HepG2 (cell line): ENCODE data around the gene KCTD21. TPM values are rescaled to one million over a fixed set of nuclear protein-coding genes. Genes with fewer than 3 reads are reported as not detected.

ENCODE experiments used
- ATAC-seq: fragments of 200-7000 bp; cut with Tn5 transposase; 3 replicates; pipeline ENCODE4 v1.9.1; 2020; ENCODE audit warnings: mild to moderate bottlenecking, moderate library complexity
- BruUV-seq: library from RNA; stranded (reverse); fragments of 400-500 nt; replicated peaks from 2 replicates; lab custom pipeline; 2021; lab: Mats Ljungman, UMichigan
- CTCF ChIA-PET: fragments of 300-600 bp; formaldehyde crosslinking; extraction: SDS; loops from one replicate; lab custom pipeline; 2021; ENCODE audit warnings: low total read pairs, inconsistent platforms, low intra/inter-chr PET ratio; lab: Yijun Ruan, JAX
- POLR2A ChIA-PET: fragments of 350-600 bp; sonication (Branson Sonifier 250); formaldehyde crosslinking; loops from one replicate; lab custom pipeline; 2020; ENCODE audit warnings: antibody characterized with exemption, inconsistent platforms; lab: Yijun Ruan, JAX
- DNase-seq: peaks from one replicate; pipeline ENCODE4 v3.0.0-alpha.2; 2015; ENCODE audit warnings: low spot score
- FAIRE-seq: peaks from 3 replicates; lab custom pipeline; 2011; peaks lifted over from hg19 to GRCh38; lab: Jason Lieb, UNC
- H2AFZ ChIP-seq: one replicate; pipeline ENCODE4 v1.6.1; 2011; ENCODE audit warnings: low read length, inconsistent platforms
- H3K27ac ChIP-seq: fragments of 300-600 bp; 3 replicates; pipeline ENCODE4 v1.8.0; 2011; ENCODE audit warnings: mixed run types, mild to moderate bottlenecking, mixed read lengths, low read length, inconsistent platforms; ENCODE audit not compliant: insufficient read depth; ENCODE audit errors: extremely low read length
- H3K27me3 ChIP-seq, 2 experiments: fragments of 200-600 bp in 1 of 2; 2 replicates in 1 of 2; 3 replicates in 1 of 2; pipeline versions ENCODE4 v1.6.0 to v1.8.0; 2011; ENCODE audit warnings: low read length in 2 of 2, mild to moderate bottlenecking in 2 of 2, moderate library complexity in 2 of 2, inconsistent platforms in 1 of 2; ENCODE audit not compliant: insufficient read depth in 2 of 2, control insufficient read depth in 1 of 2
- H3K36me3 ChIP-seq, 2 experiments: fragments of 200-600 bp in 1 of 2; replicated peaks in 1 of 2; 2 replicates in 1 of 2; 3 replicates in 1 of 2; pipeline versions ENCODE4 v1.5.1 to v1.8.0; 2011; ENCODE audit warnings: low read length in 2 of 2, inconsistent platforms in 1 of 2; ENCODE audit not compliant: insufficient read depth in 2 of 2, control insufficient read depth in 1 of 2
- H3K4me1 ChIP-seq: 2 replicates; pipeline ENCODE4 v1.5.1; 2012; ENCODE audit warnings: low read length, inconsistent platforms; ENCODE audit not compliant: insufficient read depth
- H3K4me2 ChIP-seq: 2 replicates; pipeline ENCODE4 v1.6.0; 2011; ENCODE audit warnings: low read depth, low read length, inconsistent platforms
- H3K4me3 ChIP-seq, 3 experiments: fragments of 200-600 bp in 1 of 3; sonication (generic), shearing (Covaris generic) in 1 of 3; replicated peaks in 1 of 3; 2 replicates each; pipeline ENCODE4 v1.5.1; 2011 to 2016; ENCODE audit warnings: low read length in 3 of 3, inconsistent platforms in 2 of 3, low read depth in 2 of 3, mild to moderate bottlenecking in 2 of 3, control low read depth in 1 of 3, mixed read lengths in 1 of 3; ENCODE audit not compliant: insufficient read depth in 1 of 3
- H3K79me2 ChIP-seq: one replicate; pipeline ENCODE4 v1.6.1; 2011; ENCODE audit warnings: low read length, inconsistent platforms; ENCODE audit not compliant: insufficient read depth
- H3K9ac ChIP-seq: 2 replicates; pipeline ENCODE4 v1.6.0; 2011; ENCODE audit warnings: mild to moderate bottlenecking, low read depth, low read length, inconsistent platforms; ENCODE audit not compliant: insufficient read depth
- H3K9me3 ChIP-seq: 2 replicates; pipeline ENCODE4 v1.5.1; 2012; ENCODE audit warnings: mild to moderate bottlenecking, low read length
- H4K20me1 ChIP-seq: 2 replicates; pipeline ENCODE4 v1.6.0; 2011; ENCODE audit warnings: inconsistent platforms, mild to moderate bottlenecking, low read length, moderate library complexity; ENCODE audit not compliant: insufficient read depth
- FOSL2 ChIP-seq: sonication (generic); formaldehyde crosslinking; IDR thresholded peaks from 2 replicates; pipeline ENCODE4 v1.4.0; 2020; ENCODE audit warnings: missing genetic modification reagents
- FOXA3 ChIP-seq: IDR thresholded peaks from 2 replicates; pipeline ENCODE4 v1.6.1; 2016; ENCODE audit warnings: missing genetic modification reagents, missing compliant biosample characterization
- MAFK ChIP-seq, 2 experiments: IDR thresholded peaks in 1 of 2; conservative IDR thresholded peaks in 1 of 2; 2 replicates each; pipeline ENCODE4 v1.6.1; 2011; ENCODE audit warnings: improper control_type of control experiment in 2 of 2, low read length in 2 of 2
- MXI1 ChIP-seq: IDR thresholded peaks from 3 replicates; pipeline ENCODE4 v1.6.1; 2012; ENCODE audit warnings: low read depth, low read length, inconsistent platforms, borderline replicate concordance
- NFYB ChIP-seq: sonication (generic); formaldehyde crosslinking; IDR thresholded peaks from 2 replicates; pipeline ENCODE4 v1.4.0; 2020; ENCODE audit warnings: missing genetic modification reagents
- RFX1 ChIP-seq: fragments of 450-650 bp; IDR thresholded peaks from 2 replicates; pipeline ENCODE4 v1.6.1; 2017
- SALL1 ChIP-seq: sonication (generic); formaldehyde crosslinking; IDR thresholded peaks from 2 replicates; pipeline ENCODE4 v1.8.0; 2022; ENCODE audit warnings: mild to moderate bottlenecking, missing genetic modification reagents
- TEAD3 ChIP-seq: optimal IDR thresholded peaks from 2 replicates; pipeline ENCODE3; 2016; ENCODE audit warnings: borderline replicate concordance
- ZNF260 ChIP-seq: sonication (generic); formaldehyde crosslinking; IDR thresholded peaks from 2 replicates; pipeline ENCODE4 v1.4.0; 2020; ENCODE audit warnings: missing genetic modification reagents, low read depth, mild to moderate bottlenecking, borderline replicate concordance
- ZNF546 ChIP-seq: sonication (generic); formaldehyde crosslinking; conservative IDR thresholded peaks from 2 replicates; pipeline ENCODE4 v1.8.1; 2023; ENCODE audit warnings: mild to moderate bottlenecking, missing genetic modification reagents
- ZNF678 ChIP-seq: sonication (generic); formaldehyde crosslinking; IDR thresholded peaks from 2 replicates; pipeline ENCODE4 v1.4.0; 2020; ENCODE audit warnings: mild to moderate bottlenecking, missing genetic modification reagents
- WGBS: methylation state at CpG from one replicate; pipeline ENCODE4 v1.1.6; 2017; ENCODE audit warnings: low lambda C conversion rate; 5-methylcytosine and 5-hydroxymethylcytosine counted together
- in situ Hi-C: cut with HindIII; loops from 2 replicates; pipeline ENCODE4 v1.10.0; 2017; ENCODE audit warnings: low pct_unique_long_range_greater_than_20kb; ENCODE audit not compliant: extremely low pct_ligation_motif_present
- intact Hi-C: fragments of 100-400 bp; cut with micrococcal nuclease; formaldehyde crosslinking; loops from one replicate; pipeline ENCODE4 v1.10.0; 2022; ENCODE audit not compliant: unreplicated experiment
- polyA plus RNA-seq, 8 experiments: library from polyadenylated mRNA; depleted of rRNA in 3 of 8; stranded (reverse) in 7 of 8; unstranded in 1 of 8; fragments of >200 nt; fragmentation: Illumina TruSeq in 4 of 8; extraction: Trizol in 4 of 8; gene quantifications; 2 replicates each; pipeline versions ENCODE4 v1.2.1 to v1.2.3, GENCODE V29; 2011 to 2016; ENCODE audit warnings: low read depth in 4 of 8, missing spikeins in 1 of 8, mixed read lengths in 1 of 8; ENCODE audit not compliant: insufficient read depth in 1 of 8
- total RNA-seq, 5 experiments: library from RNA; depleted of rRNA; stranded (reverse); fragments of >200 nt; fragmentation: Illumina TruSeq; extraction: Trizol; gene quantifications; 2 replicates each; pipeline ENCODE4 v1.2.3, GENCODE V29; 2016; ENCODE audit warnings: low read depth in 1 of 5
- TF ChIP-seq, protein P1 (sequence below): sonication (generic); IDR thresholded peaks from 2 replicates; pipeline ENCODE4 v1.6.1; 2016; ENCODE audit warnings: low read depth, borderline replicate concordance
- TF ChIP-seq, protein P2 (sequence below): sonication (generic); formaldehyde crosslinking; IDR thresholded peaks from 2 replicates; pipeline ENCODE4 v1.4.0; 2020; ENCODE audit warnings: missing genetic modification reagents, low read depth, mild to moderate bottlenecking, borderline replicate concordance
- TF ChIP-seq, protein P3 (sequence below): IDR thresholded peaks from 2 replicates; pipeline ENCODE4 v1.6.1; 2018; ENCODE audit warnings: missing genetic modification reagents, mild to moderate bottlenecking, missing compliant biosample characterization

Gene KCTD21
- total and polyA plus RNA-seq, 2 of the 13 experiments (the other 11 are each of a cell fraction or from before 2014, with no cell fraction given) = 3.1 to 13.5 TPM

DNA sequence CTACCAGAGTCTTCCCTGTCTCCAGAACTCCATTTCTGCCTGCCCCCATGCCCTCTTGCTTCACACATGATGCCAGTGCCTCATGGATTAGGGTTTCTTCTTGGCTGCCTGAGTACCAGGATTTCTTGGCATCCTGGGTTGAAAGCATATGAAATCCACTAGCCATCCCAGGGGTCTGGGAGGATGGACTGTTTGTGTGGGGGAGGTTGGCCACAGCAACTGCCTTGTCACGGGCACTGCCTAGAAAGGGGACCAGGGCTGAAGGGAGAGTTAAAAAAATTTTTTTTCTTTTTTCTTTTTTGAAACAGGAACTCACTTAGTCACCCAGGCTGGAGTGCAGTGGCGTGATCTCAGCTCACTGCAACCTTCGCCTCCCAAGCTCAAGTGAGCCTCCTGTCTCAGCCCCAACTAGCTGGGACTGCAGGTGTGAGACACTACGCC, 4.5 kb upstream of the KCTD21 start:
- TF ChIP-seq MAFK (conservative IDR thresholded peaks at IDR 0.05 in 1 of 2, IDR thresholded peaks at IDR 0.05 in 1 of 2; ENCODE audit: low read length in 2 of 2) = no peak
- DNase-seq (no peak), ATAC-seq (no peak), FAIRE-seq (no peak)
- WGBS = 99% methylated on average over 4 of the region's 4 CpGs
- peaks cover 4 to 5% of the 10 kb centered on the region in 2 experiments; a peak in 2 of 5 replicates for H3K36me3 ChIP-seq
- no peak overlapping the region for H2AFZ ChIP-seq
- no peak overlapping the region for H3K9ac ChIP-seq
- H4K20me1 ChIP-seq = no peaks in the 10 kb centered on the region
- no peak overlapping the region for H3K4me3 ChIP-seq
- peaks cover 64% of the 10 kb centered on the region for H3K4me1 ChIP-seq
- no peaks in the 10 kb centered on the region; a peak in 1 of 5 replicates for H3K27me3 ChIP-seq
- H3K9me3 ChIP-seq = no peaks in the 10 kb centered on the region
- peaks cover 3% of the 10 kb centered on the region for H3K79me2 ChIP-seq
- CTCF ChIA-PET = no interaction called here
- no TSS peak for BruUV-seq
- H3K4me2 ChIP-seq = no peak overlapping the region
- intact Hi-C loops (no loop called here), in situ Hi-C loops (no loop called here)
- peak overlapping the region; percentile 36 for H3K27ac ChIP-seq
- POLR2A ChIA-PET = interaction anchor here (1.5 to 1.7 kb wide), 3 partner anchors 9 to 382 kb away, joined by 3 to 9 read pairs (median 5); partner anchors contain the start of genes INTS4 and NARS2

GRCh38 chr11:78192223-78192719, 3.8 kb upstream of the KCTD21 start:
- Histone ChIP-seq H3K4me3 (no peak overlapping the region; a peak in 1 of 6 replicates), H3K27me3 (no peaks in the 10 kb centered on the region; a peak in 1 of 5 replicates), H3K27ac (peak overlapping the region; percentile 36), H3K4me2 (peak overlapping the region; percentile 14; the same call in 1 of the 2 replicates), H3K4me1 (peaks cover 69% of the 10 kb centered on the region), H3K9ac (0 out of 2 replicates have a peak overlapping the region, but pooled peaks have one; percentile 19), H3K9me3 (no peaks in the 10 kb centered on the region), H2AFZ (no peak overlapping the region), H4K20me1 (no peaks in the 10 kb centered on the region), H3K79me2 (peaks cover 7% of the 10 kb centered on the region), H3K36me3 (no peaks in the 10 kb centered on the region)
- ChIA-PET CTCF (no interaction called here), POLR2A (interaction anchor here (1.5 to 1.7 kb wide), 3 partner anchors 10 to 382 kb away, joined by 3 to 9 read pairs (median 5); partner anchors contain the start of genes INTS4 and NARS2)
- 11% methylated on average over 4 of the region's 6 CpGs for WGBS
- no TSS peak for BruUV-seq
- DNase-seq (no peak), ATAC-seq (peak; percentile 8; the same call in 1 of the 3 replicates), FAIRE-seq (no peak)
- intact Hi-C loops = no loop called here
- in situ Hi-C loops = no loop called here
- TF ChIP-seq, protein P1, sequence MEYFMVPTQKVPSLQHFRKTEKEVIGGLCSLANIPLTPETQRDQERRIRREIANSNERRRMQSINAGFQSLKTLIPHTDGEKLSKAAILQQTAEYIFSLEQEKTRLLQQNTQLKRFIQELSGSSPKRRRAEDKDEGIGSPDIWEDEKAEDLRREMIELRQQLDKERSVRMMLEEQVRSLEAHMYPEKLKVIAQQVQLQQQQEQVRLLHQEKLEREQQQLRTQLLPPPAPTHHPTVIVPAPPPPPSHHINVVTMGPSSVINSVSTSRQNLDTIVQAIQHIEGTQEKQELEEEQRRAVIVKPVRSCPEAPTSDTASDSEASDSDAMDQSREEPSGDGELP = peak; percentile 24; the same call in 1 of the 2 replicates
- TF ChIP-seq ZNF678 (CRISPR knock-in tag) = no peak
- TF ChIP-seq, protein P2, sequence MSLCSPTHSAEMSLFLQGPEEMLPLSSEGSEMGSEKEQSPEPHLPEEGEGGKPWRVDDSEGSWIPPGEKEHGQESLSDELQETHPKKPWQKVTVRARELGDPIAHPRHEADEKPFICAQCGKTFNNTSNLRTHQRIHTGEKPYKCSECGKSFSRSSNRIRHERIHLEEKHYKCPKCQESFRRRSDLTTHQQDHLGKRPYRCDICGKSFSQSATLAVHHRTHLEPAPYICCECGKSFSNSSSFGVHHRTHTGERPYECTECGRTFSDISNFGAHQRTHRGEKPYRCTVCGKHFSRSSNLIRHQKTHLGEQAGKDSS (CRISPR knock-in tag) = no peak
- TF ChIP-seq FOXA3 (CRISPR knock-in tag) = no peak
- TF ChIP-seq TEAD3 (CRISPR knock-in tag) = peak; percentile 6
- TF ChIP-seq MXI1 = peak; percentile 12; the same call in 1 of the 3 replicates
- TF ChIP-seq FOSL2 = no peak
- no peak for TF ChIP-seq ZNF546 (CRISPR knock-in tag)
- peak; percentile 24; the same call in 1 of the 2 replicates for TF ChIP-seq RFX1
- no peak for TF ChIP-seq NFYB (CRISPR knock-in tag)
- 0 out of 2 replicates have a peak, but pooled peaks have one; percentile 21 for TF ChIP-seq SALL1
- TF ChIP-seq, protein P3, sequence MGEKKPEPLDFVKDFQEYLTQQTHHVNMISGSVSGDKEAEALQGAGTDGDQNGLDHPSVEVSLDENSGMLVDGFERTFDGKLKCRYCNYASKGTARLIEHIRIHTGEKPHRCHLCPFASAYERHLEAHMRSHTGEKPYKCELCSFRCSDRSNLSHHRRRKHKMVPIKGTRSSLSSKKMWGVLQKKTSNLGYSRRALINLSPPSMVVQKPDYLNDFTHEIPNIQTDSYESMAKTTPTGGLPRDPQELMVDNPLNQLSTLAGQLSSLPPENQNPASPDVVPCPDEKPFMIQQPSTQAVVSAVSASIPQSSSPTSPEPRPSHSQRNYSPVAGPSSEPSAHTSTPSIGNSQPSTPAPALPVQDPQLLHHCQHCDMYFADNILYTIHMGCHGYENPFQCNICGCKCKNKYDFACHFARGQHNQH (CRISPR knock-in tag) = peak; percentile 23; the same call in 1 of the 2 replicates
- TF ChIP-seq ZNF260 (CRISPR knock-in tag) = no peak
